ENCODE measurements around the gene RPL39L. TPM values are rescaled to one million over a fixed set of nuclear protein-coding genes. Genes with fewer than 3 reads are reported as not detected.
A peak's percentile ranks its signal among the peaks of the same experiment; 100 is the strongest.

Gene RPL39L
- total and polyA plus RNA-seq, 10 of the 15 experiments (the other 5 are each of a cell fraction or from before 2014, with no cell fraction given) = 12.5 to 67.8 (median 31.3) TPM

- BruUV-seq (replicated peaks) = no TSS peak
- WGBS (ENCODE audit: insufficient coverage, insufficient replicate concordance, low lambda C conversion rate, missing lambda C conversion rate) = 37% methylated on average over 8 of the region's 8 CpGs
- POLR2A ChIA-PET = no interaction called here
- DNase-seq (ENCODE audit: low read depth, low spot score) (no peak), ATAC-seq (no peak), FAIRE-seq (no peak)
- Histone ChIP-seq H3K9me3 (replicated peaks; ENCODE audit: control insufficient read depth, insufficient read depth, low read length) (no peaks in the 10 kb centered on the region), H3K79me2 (ENCODE audit: control insufficient read depth, insufficient read depth, low read length) (no peaks in the 10 kb centered on the region), H3K4me3 (no peak overlapping the region), H3K27ac (ENCODE audit: control insufficient read depth, insufficient read depth) (no peak overlapping the region), H3K4me2 (ENCODE audit: control insufficient read depth, insufficient read depth) (no peak overlapping the region), H2AFZ (ENCODE audit: control insufficient read depth, low read depth, low read length) (no peak overlapping the region), H3K36me3 (ENCODE audit: control insufficient read depth in 2 of 2, insufficient read depth in 2 of 2, low read length in 1 of 2) (no peaks in the 10 kb centered on the region), H3K9ac (ENCODE audit: control insufficient read depth, insufficient read depth, low read length) (no peak overlapping the region), H3K27me3 (replicated peaks in 1 of 2; ENCODE audit: control insufficient read depth in 2 of 2, insufficient read depth in 2 of 2, low read length in 1 of 2) (no peaks in the 10 kb centered on the region), H3K4me1 (ENCODE audit: control insufficient read depth, insufficient read depth, low read length) (no peaks in the 10 kb centered on the region), H4K20me1 (ENCODE audit: control insufficient read depth, insufficient read depth) (no peaks in the 10 kb centered on the region)
- in situ Hi-C loops (cut with MboI) (no loop called here), intact Hi-C loops (cut with micrococcal nuclease; ENCODE audit: unreplicated experiment) (loop anchor here (10.0 kb wide), 1 partner anchor 552 kb away; the partner anchor contains the start of gene AHSG)
- SMC1A ChIA-PET (ENCODE audit: uncharacterized antibody, unreplicated experiment) = interaction anchor here (1.1 to 5.0 kb wide), 4 partner anchors 16 to 552 kb away, joined by 4 to 111 read pairs (median 51); no protein-coding TSS in a partner anchor
- RAD21 ChIA-PET (ENCODE audit: unreplicated experiment) = interaction anchor here (0.8 to 1.1 kb wide), 2 partner anchors 53 to 317 kb away, joined by 5 to 8 read pairs; no protein-coding TSS in a partner anchor
- TF ChIP-seq WRNIP1 (IDR thresholded peaks at IDR 0.05; ENCODE audit: borderline replicate concordance, low read depth, low read length) (no peak), BHLHE40 (IDR thresholded peaks at IDR 0.05; ENCODE audit: borderline replicate concordance in 1 of 2, low read depth in 2 of 2, low read length in 1 of 2) (0 out of 4 replicates have a peak, but pooled peaks of 1 of the 2 experiments have one; percentile 17)
- CTCF ChIA-PET = interaction anchor here (0.7 to 5.0 kb wide), 8 partner anchors 15 to 550 kb away, joined by 3 to 197 read pairs (median 4); partner anchors contain the start of gene RPL39L
Measured at GRCh38 chr3:187166750-187167149, 27.5 kb upstream of the RPL39L start.

GRCh38 chr3:187165144-187165543 is 25.8 kb upstream of the RPL39L start:
- Histone ChIP-seq H3K4me3 (no peak overlapping the region), H2AFZ (ENCODE audit: control insufficient read depth, low read depth, low read length) (no peak overlapping the region), H3K36me3 (ENCODE audit: control insufficient read depth in 2 of 2, insufficient read depth in 2 of 2, low read length in 1 of 2) (no peaks in the 10 kb centered on the region), H3K27me3 (replicated peaks in 1 of 2; ENCODE audit: control insufficient read depth in 2 of 2, insufficient read depth in 2 of 2, low read length in 1 of 2) (no peaks in the 10 kb centered on the region; a peak in 1 of 4 replicates), H3K79me2 (ENCODE audit: control insufficient read depth, insufficient read depth, low read length) (no peaks in the 10 kb centered on the region), H3K27ac (ENCODE audit: control insufficient read depth, insufficient read depth) (no peak overlapping the region), H3K9ac (ENCODE audit: control insufficient read depth, insufficient read depth, low read length) (no peak overlapping the region), H3K4me2 (ENCODE audit: control insufficient read depth, insufficient read depth) (no peak overlapping the region), H4K20me1 (ENCODE audit: control insufficient read depth, insufficient read depth) (no peaks in the 10 kb centered on the region), H3K4me1 (ENCODE audit: control insufficient read depth, insufficient read depth, low read length) (no peaks in the 10 kb centered on the region), H3K9me3 (replicated peaks; ENCODE audit: control insufficient read depth, insufficient read depth, low read length) (no peaks in the 10 kb centered on the region; the same call in 2 of the 3 replicates)
- intact Hi-C loops (cut with micrococcal nuclease; ENCODE audit: unreplicated experiment) (loop anchor here (1.0 to 10.0 kb wide), 3 partner anchors 52 to 550 kb away; partner anchors contain the start of gene AHSG), in situ Hi-C loops (cut with MboI) (no loop called here)
- ChIA-PET CTCF (interaction anchor here (0.6 to 5.0 kb wide), 64 partner anchors 9 to 1379 kb away, joined by 3 to 197 read pairs (median 4); partner anchors contain the start of gene RPL39L), RAD21 (ENCODE audit: unreplicated experiment) (interaction anchor here (0.6 to 2.4 kb wide), 24 partner anchors 15 to 553 kb away, joined by 3 to 74 read pairs (median 4); partner anchors contain the start of gene RPL39L), POLR2A (interaction anchor here (0.6 to 1.2 kb wide), 3 partner anchors 43 to 316 kb away, joined by 3 to 5 read pairs (median 3); no protein-coding TSS in a partner anchor), SMC1A (ENCODE audit: uncharacterized antibody, unreplicated experiment) (interaction anchor here (0.6 to 5.0 kb wide), 36 partner anchors 14 to 795 kb away, joined by 3 to 111 read pairs (median 4); partner anchors contain the start of gene RPL39L)
- ATAC-seq (peak; percentile 76), DNase-seq (ENCODE audit: low read depth, low spot score) (no peak), FAIRE-seq (peak; percentile 72)
- WGBS (ENCODE audit: insufficient coverage, insufficient replicate concordance, low lambda C conversion rate, missing lambda C conversion rate) = 2% methylated on average over 3 of the region's 3 CpGs
- no TSS peak for BruUV-seq (replicated peaks)
- TF ChIP-seq PML (IDR thresholded peaks at IDR 0.05; ENCODE audit: low read length) (no peak), MXI1 (IDR thresholded peaks at IDR 0.05; ENCODE audit: low read depth, low read length) (no peak), HSF1 (IDR thresholded peaks at IDR 0.05; ENCODE audit: low read depth, low read length) (no peak), RAD21 (IDR thresholded peaks at IDR 0.05; ENCODE audit: insufficient read depth, low read depth, low read length) (peak; percentile 74), SMC3 (IDR thresholded peaks at IDR 0.05; ENCODE audit: borderline replicate concordance, low read length) (peak; percentile 70; the same call in 1 of the 2 replicates), CUX1 (IDR thresholded peaks at IDR 0.05; ENCODE audit: insufficient replicate concordance, low read depth, low read length) (no peak)

All from GM12878 (cell line).